Tibial nerve (tissue), 3 donors: Measurements from ENCODE around the gene HECTD1.

Experiments used
- POLR2A ChIP-seq, 2 donors: fragments of 450-650 bp; IDR thresholded peaks; one replicate each; pipeline ENCODE4 v1.6.1; 2017; ENCODE audit warnings: antibody characterized with exemption in 2 of 2, mild to moderate bottlenecking in 2 of 2, moderate library complexity in 2 of 2
- TF ChIP-seq, protein P1 (sequence below), 5 experiments: fragments of 200-600 bp in 3 of 5; fragments of 450-650 bp in 2 of 5; sonication (generic) in 3 of 5; IDR thresholded peaks; one replicate each; pipeline ENCODE4 v1.5.1; 2016 to 2019; ENCODE audit warnings: antibody characterized with exemption in 5 of 5, mild to moderate bottlenecking in 3 of 5, moderate library complexity in 2 of 5

DNA sequence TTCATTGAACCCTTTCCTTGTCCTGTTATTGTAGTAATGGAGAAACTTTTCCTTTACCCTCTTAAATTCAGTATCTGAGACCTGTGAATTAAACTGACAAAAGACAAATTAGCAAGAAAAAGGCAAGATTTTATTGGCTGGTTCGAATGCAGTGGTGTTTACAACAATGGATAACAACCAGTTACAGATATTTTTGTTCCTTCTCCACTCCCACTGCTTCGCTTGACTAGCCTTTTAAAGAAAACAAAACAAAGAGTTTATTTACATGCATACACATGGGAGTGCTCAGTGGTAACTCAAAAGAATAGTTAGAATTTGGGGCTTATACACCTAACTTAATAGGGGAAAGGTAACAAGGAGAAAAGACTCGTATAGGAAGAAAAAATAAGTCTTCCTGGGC lies 37.0 kb upstream of the HECTD1 start:
- TF ChIP-seq, protein P1, sequence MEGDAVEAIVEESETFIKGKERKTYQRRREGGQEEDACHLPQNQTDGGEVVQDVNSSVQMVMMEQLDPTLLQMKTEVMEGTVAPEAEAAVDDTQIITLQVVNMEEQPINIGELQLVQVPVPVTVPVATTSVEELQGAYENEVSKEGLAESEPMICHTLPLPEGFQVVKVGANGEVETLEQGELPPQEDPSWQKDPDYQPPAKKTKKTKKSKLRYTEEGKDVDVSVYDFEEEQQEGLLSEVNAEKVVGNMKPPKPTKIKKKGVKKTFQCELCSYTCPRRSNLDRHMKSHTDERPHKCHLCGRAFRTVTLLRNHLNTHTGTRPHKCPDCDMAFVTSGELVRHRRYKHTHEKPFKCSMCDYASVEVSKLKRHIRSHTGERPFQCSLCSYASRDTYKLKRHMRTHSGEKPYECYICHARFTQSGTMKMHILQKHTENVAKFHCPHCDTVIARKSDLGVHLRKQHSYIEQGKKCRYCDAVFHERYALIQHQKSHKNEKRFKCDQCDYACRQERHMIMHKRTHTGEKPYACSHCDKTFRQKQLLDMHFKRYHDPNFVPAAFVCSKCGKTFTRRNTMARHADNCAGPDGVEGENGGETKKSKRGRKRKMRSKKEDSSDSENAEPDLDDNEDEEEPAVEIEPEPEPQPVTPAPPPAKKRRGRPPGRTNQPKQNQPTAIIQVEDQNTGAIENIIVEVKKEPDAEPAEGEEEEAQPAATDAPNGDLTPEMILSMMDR (IDR thresholded peaks at IDR 0.05) = no peak
- no peak for TF ChIP-seq POLR2A (IDR thresholded peaks at IDR 0.05)
